ENCODE data around the gene KAZN.

DNA sequence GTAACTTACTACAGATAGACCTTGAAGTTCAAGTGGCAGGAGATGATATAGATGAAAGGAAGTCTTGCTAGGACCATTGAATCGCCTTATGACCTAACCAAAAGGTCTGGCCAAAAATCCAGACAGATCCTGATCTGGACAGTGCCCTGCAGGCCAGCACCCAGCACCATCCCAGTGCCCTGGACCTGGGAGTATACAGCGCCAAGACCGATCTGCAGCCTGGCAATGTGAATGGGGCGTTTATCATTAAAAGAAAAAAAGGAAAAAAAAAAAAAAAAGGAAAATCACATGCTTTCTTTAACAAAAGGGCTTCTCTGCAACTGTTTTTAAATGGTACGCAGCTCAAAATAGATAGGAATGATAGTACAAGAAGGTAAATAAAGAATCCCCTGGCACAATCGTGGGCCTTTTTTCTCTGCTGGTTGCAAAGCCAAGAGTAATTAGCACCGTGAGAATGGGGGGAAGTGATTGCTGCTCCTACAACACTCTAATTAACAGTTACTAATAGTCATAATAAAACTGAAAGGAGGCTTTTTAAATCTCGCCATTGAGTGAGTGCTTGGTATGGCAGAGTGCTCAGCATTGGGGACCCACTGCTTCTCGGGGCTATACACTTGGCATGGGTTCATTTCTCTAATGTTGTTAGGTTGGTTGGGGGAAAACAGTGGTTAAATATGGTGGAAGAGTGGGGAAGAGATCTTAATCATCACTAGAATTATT is 146.7 kb downstream of the KAZN start:
- no peak for TF ChIP-seq EZH2 (IDR thresholded peaks at IDR 0.05; ENCODE audit: low read length, missing control alignments)
- TF ChIP-seq, protein P1, sequence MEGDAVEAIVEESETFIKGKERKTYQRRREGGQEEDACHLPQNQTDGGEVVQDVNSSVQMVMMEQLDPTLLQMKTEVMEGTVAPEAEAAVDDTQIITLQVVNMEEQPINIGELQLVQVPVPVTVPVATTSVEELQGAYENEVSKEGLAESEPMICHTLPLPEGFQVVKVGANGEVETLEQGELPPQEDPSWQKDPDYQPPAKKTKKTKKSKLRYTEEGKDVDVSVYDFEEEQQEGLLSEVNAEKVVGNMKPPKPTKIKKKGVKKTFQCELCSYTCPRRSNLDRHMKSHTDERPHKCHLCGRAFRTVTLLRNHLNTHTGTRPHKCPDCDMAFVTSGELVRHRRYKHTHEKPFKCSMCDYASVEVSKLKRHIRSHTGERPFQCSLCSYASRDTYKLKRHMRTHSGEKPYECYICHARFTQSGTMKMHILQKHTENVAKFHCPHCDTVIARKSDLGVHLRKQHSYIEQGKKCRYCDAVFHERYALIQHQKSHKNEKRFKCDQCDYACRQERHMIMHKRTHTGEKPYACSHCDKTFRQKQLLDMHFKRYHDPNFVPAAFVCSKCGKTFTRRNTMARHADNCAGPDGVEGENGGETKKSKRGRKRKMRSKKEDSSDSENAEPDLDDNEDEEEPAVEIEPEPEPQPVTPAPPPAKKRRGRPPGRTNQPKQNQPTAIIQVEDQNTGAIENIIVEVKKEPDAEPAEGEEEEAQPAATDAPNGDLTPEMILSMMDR (conservative IDR thresholded peaks at IDR 0.05 in 1 of 2, IDR thresholded peaks at IDR 0.05 in 1 of 2; ENCODE audit: low read depth in 1 of 2, low read length in 2 of 2): no peak

Data from fibroblast of lung (primary cell).